GM18499 (cell line): ENCODE measurements around the gene ZER1.
A peak's percentile ranks its signal among the peaks of the same experiment; 100 is the strongest.

Experiments
- ATAC-seq: cut with Tn5 transposase; IDR thresholded peaks from one replicate; pipeline ENCODE4 v1.9.1; 2021; ENCODE audit warnings: moderate number of reproducible peaks; ENCODE audit not compliant: insufficient read depth, unreplicated experiment

The ZER1 gene

GRCh38 chr9:128718475-128718874 lies 53.3 kb downstream of the ZER1 start:
- no peak for ATAC-seq

GRCh38 chr9:128718047-128718446 lies 53.7 kb downstream of the ZER1 start:
- ATAC-seq: no peak

GRCh38 chr9:128716581-128717254 lies 55.0 kb downstream of the ZER1 start:
- ATAC-seq: no peak

GRCh38 chr9:128715436-128715750 lies 56.3 kb downstream of the ZER1 start:
- no peak for ATAC-seq

DNA sequence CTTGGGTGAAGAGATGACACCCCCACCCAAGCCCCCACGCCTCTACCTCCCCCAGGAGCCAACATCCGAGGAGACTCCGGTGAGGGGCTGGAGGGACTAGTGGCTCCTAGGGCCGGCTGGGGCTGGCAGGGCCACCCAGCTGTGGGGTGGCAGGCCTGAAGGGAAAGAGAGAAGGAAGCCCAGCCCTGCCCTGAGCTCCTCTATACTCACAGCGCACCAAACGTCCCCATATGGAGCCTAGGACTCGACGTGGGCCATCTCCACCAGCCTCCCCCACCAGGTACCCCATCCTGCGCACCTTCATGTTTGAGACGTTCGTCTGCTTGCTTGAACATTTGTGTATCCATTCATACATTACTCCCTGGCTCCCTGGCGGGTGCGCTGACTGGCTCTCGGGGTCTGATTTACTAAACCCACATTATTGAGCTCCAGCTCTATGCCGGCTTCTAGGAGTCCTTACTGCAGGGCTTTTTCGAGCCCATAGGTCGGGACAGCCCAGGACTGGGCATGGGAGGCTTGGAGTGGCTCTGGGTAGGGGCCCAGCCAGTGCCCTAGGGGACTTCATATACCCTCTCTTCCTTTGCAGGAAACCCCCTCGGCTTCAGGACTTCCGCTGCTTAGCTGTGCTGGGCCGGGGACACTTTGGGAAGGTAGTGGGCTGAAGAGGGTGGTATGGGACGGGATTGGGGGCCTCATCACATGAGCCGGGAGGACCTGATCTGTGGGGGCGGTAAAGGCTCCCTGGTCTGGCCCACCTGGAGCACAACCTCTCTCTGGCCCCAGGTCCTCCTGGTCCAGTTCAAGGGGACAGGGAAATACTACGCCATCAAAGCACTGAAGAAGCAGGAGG lies 56.9 kb downstream of the ZER1 start:
- no peak for ATAC-seq

DNA sequence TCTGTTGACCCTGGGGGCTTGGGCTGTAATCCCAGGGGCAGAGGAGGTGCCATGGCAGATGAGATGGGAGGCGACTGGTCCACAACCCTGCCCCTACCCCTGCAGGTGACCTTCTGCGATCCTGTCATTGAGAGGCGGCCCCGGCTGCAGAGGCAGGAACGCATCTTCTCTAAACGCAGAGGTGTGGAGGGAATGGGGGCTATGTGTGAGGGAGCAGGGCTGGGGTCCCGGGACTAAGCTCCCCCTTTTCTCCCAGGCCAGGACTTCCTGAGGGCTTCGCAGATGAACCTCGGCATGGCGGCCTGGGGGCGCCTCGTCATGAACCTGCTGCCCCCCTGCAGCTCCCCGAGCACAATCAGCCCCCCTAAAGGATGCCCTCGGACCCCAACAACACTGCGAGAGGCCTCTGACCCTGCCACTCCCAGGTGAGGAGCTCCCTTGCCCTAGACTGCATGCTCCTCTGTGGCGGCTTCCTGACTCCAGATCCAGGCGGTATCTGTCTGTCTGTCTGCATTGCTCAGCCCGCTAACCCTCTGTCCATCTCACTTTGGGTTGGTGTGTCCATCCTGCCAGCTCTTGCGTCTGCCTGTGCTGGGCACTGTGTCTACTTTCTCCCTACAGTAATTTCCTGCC lies 57.7 kb downstream of the ZER1 start:
- ATAC-seq: no peak

GRCh38 chr9:128713411-128713780 lies 58.3 kb downstream of the ZER1 start:
- no peak for ATAC-seq

DNA sequence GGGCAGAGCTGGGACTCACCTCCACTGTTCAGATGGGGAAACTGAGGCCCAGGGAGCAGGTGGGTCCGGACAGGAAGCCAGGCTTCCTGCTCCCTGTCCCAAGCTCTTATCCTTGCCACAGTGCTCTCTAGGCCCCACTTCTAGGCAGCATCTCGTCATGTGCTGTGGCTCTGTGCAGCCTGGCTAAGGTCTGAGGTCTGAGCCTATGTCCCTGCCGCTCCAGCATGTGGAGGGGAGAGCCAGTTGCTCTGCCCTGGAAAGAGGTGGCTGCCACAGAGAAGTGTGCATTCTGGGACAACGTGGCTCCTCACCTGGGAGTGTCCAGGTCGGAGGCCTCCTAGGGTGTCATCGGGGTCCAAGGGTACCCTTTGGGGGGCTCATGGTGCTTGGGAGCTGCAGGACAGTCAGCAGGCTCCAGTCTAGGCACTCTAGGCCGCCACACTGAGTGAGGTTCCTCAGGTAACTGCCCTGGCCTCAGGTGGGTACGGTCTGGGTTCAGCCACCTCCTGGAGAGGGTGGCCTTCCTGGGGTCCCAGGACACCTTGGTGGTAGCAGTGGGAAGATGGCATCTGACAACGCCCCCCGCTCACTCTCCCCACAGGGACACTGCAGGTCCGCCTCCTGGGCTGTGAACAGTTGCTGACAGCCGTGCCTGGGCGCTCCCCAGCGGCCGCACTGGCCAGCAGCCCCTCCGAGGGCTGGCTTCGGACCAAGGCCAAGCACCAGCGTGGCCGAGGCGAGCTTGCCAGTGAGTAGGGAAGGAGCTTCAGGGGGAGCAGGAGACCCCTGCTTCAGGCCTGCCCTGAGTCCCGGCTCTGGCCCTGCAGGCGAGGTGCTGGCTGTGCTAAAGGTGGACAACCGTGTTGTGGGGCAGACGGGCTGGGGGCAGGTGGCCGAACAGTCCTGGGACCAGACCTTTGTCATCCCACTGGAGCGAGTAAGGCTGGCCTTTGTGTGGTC lies 59.0 kb downstream of the ZER1 start:
- ATAC-seq: no peak

DNA sequence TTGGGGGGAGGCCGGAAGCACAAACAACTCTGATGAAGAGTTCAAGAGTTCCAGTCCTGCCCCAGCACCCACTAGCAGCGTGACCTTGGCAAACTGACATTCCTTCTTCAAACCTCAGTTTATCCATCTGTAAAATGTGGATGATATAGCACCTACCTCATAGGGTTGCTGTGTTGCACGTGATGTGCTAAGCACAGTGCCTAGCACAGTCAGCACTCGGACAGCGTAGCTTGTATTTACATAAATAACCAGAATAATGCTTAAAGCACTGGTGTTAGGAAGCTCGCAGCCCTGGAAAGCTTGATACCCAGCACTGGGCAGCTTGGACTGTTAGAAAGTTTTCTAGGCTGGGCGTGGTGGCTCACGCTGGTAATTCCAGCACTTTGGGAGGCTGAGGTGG lies 64.3 kb downstream of the ZER1 start:
- no peak for ATAC-seq

DNA sequence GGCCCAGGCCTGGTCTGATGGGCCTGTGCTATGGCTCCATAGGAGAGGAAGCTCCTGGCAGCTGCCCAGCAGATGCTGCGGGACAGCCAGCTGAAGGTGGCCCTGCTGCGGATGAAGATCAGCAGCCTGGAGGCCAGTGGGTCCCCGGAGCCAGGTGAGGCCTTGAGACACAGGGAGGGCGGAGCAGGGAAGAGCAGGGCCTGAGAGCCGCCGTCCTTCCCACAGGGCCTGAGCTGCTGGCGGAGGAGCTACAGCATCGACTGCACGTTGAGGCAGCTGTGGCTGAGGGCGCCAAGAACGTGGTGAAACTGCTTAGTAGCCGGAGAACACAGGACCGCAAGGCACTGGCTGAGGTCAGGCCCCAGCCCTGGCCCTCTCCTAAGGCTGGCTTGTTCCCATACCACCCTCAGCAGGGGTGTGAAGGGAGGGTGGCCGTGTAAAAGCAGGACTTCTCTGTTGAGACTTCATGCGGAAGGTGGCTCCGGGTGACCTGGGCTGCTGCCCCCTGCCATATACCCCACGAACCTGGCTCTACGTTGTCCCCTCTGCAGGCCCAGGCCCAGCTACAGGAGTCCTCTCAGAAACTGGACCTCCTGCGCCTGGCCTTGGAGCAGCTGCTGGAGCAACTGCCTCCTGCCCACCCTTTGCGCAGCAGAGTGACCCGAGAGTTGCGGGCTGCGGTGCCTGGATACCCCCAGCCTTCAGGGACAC lies 64.9 kb downstream of the ZER1 start:
- ATAC-seq: no peak

DNA sequence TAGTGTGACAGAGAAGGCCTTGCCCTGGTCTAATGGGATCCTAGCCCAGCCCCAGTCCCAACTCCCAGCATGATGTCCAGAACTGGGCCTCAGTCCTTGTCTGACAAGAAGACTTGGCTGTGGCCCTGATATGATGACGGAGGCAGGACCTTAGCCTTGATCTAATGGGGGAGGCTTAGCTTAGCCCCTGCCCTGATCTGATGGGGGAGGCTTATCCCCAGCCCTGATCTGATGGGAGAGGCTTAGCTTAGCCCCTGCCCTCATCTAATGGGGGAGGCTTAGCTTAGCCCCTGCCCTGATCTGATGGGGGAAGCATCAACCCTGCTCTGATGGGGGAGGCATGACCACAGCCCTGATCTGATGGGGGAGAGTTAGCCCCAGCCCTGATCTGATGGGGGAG lies 65.7 kb downstream of the ZER1 start:
- ATAC-seq: no peak

GRCh38 chr9:128705051-128705965 lies 66.4 kb downstream of the ZER1 start:
- no peak for ATAC-seq

GRCh38 chr9:128704356-128704670 lies 67.4 kb downstream of the ZER1 start:
- ATAC-seq: no peak

DNA sequence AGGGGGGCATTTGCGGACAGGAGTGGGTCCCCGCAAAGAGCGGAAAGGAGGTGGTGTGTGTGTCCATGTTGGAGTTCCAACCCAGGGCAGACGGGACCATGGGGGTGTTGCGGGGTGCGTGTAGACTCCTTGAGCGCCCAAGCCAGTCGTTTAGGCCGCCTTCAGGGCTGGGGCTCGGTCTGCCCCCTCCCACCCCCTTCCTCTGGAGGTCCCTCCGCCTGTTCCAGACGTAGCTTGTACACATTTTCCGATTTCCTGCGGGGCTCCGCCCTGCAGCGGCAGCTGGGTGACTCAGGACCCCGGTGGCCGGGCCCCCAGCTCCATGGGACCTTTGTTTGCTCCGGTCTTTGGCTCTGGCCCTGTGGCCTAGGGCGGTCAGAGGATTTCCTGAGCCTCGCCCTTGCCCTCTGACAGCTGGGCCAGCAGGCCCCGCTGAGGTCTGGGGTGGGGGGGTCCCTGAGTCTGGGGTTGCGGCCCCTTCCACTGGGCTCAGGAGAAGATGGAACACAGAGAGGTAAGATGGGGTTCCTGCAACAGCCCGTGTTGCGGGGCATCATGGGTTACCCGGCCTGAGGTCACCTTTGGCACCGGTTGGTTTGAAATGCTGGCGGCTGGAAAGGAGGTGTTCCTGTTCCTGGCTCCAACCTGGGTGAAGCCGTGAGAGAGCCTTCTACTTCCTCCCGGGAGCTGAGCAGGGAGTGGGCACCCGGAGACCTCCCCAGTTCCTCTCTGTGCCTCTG lies 67.9 kb downstream of the ZER1 start:
- no peak for ATAC-seq

- no peak for ATAC-seq
These were observed 68.6 kb downstream of the ZER1 start for GRCh38 chr9:128702949-128703615.

GRCh38 chr9:128702445-128702948 lies 69.2 kb downstream of the ZER1 start, which contains the start of gene PKN3:
TSS of gene PKN3 (plus strand) at chr9:128702503. CDS start at chr9:128702916, 413 bp downstream.
- peak; percentile 50 for ATAC-seq

DNA sequence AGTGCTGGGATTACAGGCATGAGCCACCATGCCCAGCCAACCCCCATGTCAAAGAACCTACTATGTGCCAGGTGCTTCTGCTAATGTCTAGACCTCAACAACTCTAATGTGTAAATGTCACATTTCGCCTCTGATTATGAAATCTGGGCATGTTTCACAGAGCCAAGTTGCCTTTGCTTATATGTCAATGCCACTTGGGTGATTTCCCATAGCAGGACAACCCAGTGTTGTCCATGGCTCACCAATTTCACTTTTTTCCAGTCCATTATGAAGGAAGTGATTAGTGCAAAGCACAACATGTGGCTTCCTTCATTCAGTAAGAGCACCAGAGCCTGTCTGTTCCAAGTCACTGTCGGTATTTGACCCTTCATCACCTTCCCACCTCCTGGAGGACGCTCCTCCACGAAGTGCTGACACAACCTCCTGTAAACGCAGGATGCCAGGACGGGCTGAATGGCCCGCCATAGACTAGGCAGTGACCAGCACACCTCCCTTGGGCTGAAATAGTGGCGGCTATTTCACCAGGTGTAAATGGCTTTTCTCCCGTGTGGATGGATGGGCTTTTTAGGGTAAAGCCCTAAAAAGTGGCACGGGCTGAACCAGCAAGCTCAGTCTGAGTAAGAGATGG lies 70.4 kb downstream of the ZER1 start:
- ATAC-seq: no peak
